Stimulated activated CD4-positive, alpha-beta T cell treated with anti-CD3 and anti-CD28 coated beads, Interleukin-1b, Interleukin-23, amount 100 ng/mL, for 24 hours (primary cell): ENCODE data around the gene SDF2L1.

Experiments
- DNase-seq, 4 experiments: peaks; one replicate each; pipeline ENCODE4 v3.0.0-alpha.2; 2020; ENCODE audit warnings: low read depth in 4 of 4, low spot score in 1 of 4

The SDF2L1 gene

DNA sequence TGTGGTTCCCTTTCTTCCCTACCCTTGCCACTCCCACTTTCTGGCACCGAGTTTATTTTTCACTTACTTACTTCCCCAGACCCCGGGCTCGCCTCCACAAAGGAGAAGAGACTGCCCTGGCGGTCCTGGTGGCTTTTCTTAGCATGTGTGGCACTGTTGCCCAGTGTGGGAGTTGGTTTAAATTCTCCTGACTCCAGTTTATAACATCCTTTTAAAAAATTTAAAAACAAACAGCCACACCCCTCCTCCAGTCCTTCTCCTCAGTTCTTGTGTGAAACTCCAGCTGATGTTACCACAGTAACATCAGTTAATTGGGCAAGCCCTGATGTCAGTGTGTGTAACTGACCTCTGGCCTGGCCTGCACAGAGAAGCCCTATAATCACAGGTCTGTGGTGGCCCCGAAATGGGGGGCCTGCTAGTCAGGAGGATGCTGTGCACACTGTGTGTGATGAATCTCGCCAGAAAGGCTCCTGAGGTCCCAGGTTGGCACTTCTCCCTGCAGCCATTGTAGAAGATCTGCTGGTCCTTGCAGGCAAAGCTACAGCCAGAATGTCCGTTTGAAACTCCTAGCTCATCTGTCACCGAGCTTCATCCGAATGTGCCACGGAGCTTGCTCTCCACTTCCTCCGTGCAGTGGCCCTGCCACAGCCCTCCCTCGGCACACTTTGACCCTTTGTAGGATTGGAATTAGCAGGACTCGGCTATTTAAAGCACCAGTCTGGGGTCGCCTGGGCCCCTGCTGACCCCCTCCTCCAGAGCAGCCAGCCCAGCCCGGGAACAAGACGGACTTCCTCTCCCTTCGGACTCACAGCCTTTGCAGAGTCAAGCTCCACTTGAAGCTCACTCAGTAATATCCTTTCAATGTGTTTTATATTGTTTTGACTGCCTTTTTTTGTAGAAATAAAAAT lies 19.8 kb upstream of the SDF2L1 start:
- DNase-seq: no peak

- DNase-seq: no peak
These were observed 19.0 kb upstream of the SDF2L1 start for GRCh38 chr22:21622919-21623647.

- no peak for DNase-seq
These were observed 18.5 kb upstream of the SDF2L1 start for GRCh38 chr22:21623648-21623970.

DNA sequence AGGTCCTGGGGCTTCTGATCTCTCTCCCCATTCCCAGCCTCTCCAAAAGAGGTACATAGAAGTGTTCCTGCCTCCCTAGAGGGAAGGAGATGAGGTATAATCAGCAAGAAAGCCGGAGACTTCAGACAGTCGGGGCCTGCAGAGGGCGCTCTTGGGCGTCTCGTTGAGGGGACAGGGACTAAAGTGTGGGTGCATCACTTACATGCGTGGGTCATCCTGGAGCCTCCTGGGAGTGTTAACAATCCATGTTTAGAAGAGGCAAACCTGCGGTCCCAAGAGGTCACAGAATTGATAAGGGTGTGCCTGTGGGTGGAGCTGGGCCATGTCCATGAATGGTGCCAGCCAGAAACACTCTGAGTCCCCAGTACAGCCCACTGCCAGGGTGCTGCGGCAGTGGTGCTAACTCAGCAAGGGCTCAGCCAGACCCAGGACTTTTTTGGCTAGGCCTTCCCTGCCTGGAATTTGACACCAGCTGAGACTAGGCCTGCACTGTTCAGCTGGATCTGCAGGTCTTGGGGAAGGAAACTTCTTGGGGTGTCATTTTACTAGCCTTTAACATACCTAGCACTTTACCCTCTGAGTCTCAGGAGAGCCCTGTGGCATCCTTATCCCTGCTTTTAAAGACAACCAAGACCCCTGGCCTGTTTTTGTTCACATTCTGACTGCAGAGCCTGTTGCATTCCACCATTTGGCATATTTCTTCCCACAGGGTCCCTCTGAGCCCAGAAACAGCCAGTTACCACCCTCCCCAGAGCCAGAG lies 17.8 kb upstream of the SDF2L1 start:
- no peak for DNase-seq

DNA sequence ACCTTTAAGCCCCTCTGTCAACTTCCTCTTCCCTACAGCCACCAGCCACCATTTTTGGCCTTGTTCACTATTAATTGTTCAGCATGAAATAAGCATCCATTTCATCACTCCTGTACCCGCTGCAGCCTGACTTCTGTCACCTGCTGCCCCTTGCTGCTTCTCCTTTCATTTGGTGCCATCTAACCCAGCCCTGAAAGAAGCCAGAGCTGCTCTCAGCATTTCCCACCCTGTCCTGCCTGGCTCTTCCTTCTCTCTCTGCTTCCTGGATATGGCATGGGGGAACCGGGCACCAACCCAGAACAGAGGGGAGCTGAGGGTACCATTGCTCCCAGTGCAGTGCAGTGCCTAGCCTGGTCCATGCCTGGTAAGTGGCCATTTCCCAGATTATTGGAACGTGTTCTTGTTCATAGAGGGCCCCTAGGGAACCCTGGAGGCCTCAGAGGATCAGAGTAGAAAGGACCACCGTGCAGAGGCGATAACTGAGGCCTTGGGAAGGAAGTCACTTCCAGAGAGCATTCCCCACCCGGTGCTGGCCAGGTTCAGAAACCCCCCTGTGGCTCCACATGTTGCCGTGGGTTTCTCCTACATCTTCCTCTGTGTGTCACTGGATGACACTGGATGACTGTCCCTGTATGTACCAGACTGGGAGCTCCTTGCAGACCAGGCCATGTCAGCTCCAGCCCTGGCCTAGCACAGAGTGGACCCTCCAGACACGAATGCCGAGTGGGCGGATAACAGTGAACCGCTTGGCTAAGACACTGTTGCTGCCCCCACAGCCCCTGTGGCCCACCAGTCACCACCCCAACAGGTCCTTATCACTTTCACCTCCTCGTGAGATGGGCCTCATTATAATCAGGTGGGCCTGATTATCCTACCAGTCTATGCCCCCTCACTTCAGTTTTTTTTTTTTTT lies 17.0 kb upstream of the SDF2L1 start:
- DNase-seq: no peak

GRCh38 chr22:21626073-21626734 lies 15.9 kb upstream of the SDF2L1 start:
- DNase-seq: no peak

DNA sequence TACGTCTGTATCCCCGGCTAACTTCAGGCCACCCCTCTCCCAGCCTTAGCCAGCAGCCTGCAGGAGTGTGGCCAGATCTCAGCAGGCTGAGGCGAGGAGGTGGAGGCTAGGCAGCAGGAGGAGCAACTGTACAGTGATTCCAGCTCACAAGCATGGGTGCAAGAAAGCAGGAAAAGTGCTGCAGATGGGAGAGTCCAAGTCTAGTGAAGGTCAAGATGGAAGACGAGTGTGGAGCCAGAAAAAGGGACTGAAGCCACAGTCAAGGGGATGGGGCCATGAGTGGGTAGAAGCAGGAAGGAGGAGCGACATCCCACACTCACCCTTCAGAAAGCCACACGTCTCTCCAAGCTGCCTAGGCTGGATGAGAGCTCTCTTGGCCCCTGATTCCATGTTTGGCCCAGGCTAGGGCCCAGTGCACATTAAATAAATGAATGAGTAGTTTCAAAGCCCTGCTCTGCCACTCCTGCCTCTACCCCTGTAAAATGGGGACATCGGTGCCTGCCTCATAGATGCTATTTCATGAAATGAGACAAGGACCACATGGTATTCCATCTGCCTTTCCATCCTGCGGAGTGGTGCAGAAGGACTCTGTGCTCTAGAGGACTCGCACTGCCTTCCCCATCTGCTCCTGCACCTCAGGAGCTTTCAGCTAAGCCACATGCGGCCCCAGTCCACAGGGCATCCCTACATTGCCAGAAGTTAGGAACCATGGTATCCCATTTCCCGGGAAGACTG lies 15.2 kb upstream of the SDF2L1 start:
- DNase-seq: no peak

DNA sequence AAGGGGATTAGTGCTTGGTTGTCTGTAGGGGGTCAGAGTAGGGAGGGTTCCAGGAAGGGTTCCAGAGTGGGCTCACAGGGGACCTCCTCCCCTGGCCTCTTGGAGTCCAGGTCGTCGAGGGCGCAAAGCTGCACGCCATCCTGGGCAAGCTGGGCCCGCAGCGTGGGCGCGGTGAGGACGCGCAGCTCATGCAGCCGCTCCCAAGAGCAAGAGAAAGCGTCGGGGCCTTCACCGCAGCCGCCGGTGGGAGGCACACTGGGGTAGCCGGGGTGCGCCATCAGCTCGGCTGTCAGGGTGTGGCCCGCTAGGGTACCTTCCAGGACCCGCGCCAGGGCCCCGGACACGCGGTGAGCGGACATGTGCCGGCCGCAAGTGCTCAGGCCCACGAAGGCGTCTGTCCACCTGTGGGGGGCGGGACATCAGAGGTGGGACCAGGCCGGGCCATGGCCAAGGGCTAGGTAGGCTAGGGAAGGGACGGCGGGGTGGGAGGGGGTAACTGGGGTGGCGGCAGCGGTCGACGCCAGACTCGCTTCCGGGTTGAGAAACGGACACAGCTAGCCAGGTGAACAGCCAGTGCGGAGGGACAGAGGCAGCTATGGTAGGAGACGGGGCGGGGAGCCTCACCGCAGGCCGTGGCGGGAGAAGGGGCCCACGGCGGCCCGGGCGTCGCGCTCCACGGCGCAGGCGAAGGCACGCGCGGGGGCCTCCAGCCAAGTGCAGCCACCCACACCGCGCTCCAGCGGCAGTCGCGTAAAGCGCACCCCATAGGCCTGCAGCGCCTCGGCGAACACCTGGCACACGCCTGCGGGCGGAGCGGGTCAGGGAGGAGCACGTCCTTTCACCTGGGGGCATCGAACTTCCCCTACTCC lies 13.5 kb upstream of the SDF2L1 start:
- no peak for DNase-seq

GRCh38 chr22:21629255-21630149 lies 12.6 kb upstream of the SDF2L1 start, which contains the start of gene YDJC:
Gene YDJC (minus strand): TSS chr22:21630022. CDS start chr22:21630014, 8 bp downstream.
- DNase-seq: peak; percentile 93 to 95 (median 94)

DNA sequence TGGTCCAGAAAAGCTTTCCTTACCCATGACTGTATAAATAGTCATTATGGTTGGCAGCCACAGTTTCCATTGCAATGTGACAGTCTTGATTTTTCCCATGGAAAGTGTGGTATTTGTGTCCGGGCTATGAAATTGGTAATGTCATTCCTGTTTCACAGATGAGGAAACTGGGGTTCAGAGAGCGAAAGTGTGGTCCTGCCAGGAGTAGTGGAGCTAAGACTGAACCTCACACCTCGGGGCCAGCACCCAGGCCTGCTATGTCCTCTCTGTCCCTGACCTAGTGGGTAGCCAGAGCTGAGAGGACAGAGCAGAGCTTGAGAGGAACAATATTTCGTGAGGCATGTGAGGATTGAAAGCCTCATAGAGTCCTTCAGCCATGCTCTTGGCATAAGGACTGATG lies 11.1 kb upstream of the SDF2L1 start:
- no peak for DNase-seq

DNA sequence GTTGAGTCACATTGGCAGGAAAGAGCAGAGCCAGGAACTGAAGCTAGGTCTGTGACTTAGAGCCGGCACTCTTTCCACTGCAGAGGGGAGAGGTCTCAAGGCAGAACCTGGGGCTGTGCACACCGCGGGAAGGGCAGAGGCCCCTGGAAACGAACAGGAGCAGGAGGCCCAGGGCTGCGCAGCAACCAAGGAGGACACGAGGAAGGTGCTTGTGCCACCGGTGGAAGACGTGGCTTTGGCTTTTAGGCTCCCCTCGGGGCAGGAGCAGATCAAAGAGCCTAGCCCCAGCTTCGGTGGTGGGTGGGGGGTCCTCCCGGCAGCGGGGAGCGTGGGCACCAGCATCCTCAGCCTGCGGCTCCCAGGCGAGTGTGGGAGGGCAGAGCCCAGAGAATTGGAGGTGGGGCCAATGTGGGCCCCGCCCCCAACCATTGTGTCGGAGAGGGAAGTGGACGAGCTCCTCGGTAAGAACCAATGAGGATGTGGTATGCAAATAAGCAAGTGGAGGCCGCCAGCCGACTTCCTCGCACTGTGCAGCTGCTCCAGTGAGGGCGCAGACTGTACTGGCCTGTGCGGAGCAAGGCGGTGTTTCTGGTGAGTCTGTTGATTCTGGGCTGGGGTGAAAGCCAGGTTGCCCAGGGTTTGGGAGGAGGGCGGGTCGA lies 9.7 kb upstream of the SDF2L1 start, which contains the start of gene CCDC116:
CCDC116 (plus strand) TSS at position 524 of the 659 bp plus-strand sequence. CDS start 422 bp downstream, outside the sequence.
- peak in 1 of 4 experiments; percentile 50 for DNase-seq

DNA sequence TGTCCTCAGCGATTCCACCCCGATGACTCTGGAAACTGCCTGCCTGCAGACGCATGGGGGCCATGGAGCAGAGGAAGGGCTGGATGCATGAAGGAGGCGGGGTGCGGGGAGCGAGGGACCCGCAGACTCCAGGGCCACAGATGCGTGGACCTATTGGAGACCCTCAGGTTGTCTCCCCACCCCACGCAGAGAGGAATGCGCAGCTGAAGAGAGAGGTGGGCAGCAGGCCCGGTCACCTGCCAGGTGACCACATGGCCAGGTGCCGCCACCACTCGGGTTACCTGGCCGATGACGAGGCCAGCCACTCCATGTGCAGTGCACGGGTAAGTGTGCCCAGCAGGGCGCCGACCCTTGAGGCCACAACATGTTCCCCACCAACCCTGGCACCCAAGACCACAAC lies 9.2 kb upstream of the SDF2L1 start:
- DNase-seq: no peak

DNA sequence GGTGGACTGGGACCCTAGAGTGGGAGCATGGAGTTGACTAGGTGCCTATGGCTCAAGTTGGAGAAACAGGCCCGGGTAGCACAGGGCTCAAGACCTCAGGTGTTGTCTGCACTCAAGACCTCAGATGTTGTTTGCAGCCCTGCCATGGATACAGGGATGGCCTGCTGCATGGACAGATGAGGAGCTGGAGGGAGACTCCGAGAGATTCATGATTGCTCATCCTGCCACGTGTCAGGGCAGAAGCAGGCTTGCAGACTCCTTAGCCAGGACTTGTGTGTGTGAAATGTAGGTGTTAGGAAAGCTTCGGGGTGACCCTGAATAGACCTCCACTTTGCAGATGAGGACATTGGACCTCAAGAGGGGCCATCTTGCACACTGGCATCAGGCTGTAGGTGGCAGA lies 8.6 kb upstream of the SDF2L1 start:
- DNase-seq: no peak

- DNase-seq: no peak
These were observed 8.0 kb upstream of the SDF2L1 start for GRCh38 chr22:21634081-21634480.

DNA sequence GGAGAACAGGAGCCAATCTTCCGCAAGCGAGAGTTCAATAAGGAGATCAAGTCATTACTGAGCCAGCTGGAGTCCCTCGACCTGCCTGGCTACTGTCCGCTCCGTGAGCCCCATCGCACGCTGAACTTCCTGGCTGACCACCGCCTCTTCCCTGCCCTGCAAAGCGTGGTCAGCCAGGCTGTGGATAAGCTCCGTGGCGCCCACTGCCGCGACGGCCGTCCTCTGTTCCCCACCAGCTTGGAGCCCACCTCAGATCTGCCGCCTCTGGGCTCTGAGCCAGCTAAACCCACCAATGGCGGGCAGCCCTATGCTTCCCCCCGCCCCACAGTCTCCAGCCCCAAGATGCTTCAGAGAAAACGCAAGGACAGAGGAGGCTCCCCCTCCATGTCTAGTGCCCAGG lies 7.3 kb upstream of the SDF2L1 start:
- no peak for DNase-seq

DNA sequence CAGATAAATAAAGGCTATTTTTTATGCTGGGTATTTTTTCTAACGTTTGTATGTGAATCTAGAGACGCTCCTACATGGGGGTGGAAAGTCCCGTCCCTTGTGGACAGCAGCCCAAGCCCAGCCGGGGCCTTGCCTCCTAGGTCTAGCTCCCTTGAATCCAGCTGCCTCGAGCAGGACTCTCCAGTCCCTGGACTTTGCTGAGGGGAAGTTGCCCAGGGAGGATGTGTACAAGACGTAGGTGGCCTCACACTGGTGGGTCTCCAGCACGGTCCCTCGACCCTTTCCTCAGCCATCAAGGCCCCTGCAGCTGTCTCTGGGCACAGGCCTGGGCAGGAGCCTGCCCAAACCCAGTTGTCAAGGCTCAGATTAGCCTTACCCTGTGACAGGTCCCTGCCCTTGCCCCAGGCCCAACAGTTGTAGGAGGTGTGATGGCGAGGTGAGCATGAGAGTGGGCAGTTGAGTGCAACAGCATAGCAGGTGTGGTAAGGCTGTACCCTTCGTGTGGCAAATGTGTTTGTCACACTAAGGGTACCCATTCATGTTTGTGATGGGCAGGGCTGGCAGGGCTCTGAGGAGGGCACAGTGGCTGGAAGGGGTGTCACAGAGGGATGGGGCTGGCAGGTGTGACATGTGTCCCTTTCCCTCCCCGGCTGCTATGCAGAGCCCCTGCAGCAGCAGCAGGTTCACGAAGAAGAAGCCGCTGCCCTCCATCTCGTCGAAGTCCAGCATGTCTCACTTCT lies 6.2 kb upstream of the SDF2L1 start:
- DNase-seq: no peak
